ENCODE measurements around the gene HMGCL.
"Not testable (repeated sequence)": the region's sequence is repeated elsewhere in the genome, so short reads cannot be mapped to it uniquely, and the experiment has no call there.

Gene HMGCL

DNA sequence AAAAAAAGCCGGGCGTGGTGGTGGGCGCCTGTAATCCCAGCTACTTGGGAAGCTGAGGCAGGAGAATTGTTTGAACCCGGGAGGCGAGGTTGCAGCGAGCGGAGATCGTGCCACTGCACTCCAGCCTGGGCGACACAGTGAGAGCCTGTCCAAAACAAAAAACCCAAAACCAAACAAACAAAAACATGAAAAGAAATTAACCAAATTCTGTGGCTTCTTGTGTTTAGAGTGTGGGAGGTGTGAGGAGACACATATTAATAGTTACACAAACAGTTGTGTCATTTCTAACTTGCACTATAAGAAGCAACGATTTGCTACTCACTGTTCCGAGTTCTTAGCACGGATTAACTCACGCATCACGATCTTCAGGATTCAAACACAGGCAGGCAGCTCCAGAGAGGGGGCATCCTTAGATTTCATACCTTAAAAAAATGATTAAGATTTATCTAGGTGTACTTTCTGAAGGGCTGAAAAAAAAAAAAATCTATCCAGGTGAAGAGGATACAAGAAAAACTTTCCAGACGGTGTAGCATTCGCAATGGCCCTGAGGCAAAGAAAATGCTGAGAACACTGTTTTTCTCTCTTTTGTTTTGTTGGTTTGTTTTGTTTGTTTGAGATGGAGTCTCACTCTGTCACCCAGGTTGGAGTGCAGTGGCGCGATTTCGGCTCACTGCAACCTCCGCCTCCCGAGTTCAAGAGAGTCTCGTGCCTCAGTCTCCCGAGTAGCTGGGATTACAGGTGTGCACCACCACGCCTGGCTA, 713 bp upstream of the HMGCL start:
- DNase-seq: no peak

GRCh38 chr1:23824711-23825075, 536 bp downstream of the HMGCL start:
- DNase-seq: no peak

DNA sequence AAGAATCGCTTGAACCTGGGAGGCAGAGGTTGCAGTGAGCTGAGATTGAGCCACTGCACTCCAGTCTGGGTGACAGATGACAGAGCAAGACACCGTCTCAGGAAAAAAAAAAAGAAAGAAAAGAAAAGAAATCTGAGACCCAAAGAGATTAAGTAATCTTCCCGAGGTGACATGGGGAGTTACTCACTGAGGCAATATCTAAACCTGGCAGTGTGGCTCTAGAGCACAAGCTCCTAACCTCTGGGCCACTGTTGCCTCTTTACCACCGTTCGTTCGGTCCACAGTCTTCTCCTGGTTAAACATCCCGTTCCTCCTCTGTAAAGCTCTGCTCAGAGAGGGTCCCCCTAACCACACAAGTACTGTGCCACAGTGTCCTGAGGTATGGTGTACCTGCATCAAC, 1.5 kb downstream of the HMGCL start:
- DNase-seq: no peak

DNA sequence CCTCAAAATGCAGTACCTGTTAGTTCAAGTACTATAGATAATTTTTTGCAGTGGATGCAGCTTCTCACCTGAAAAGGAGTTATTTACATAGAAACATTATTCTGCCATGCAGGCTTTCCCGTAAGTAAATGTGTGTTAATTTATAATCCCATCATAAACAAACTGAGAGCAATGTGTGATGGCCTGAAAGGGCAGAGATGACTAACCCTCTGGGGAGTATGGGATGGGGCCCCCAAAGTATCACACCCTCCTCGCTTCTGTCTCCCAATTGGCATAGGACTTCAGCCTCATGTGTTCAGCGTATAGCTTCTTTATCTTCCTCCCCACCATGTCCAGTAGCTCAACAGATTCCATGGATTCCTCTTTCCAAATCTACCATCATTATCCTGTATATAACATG, 7.6 kb downstream of the HMGCL start:
- no peak for DNase-seq

- DNase-seq: peak; percentile 48
Observed at GRCh38 chr1:23816906-23817305, 8.3 kb downstream of the HMGCL start.

GRCh38 chr1:23816361-23816760, 8.9 kb downstream of the HMGCL start:
- no peak for DNase-seq

DNA sequence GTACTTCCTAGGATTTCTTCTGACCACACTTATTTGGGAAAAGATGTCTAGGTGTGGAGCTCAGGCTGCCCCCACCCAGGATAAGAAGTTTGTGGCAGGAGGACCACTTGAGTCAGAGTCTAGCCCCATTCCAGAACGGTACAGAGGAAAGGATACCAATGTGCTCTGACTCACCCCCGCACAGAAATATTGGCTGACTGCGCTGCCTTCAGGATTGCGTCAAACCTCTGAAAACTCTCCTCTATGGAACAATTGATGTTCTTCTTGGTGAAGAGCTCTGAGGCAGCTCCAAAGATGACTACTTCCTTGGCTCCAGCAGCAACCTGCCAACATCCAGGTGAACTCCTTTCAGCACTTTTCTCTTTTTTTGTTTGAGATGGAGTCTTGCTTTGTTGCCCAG, 11.2 kb downstream of the HMGCL start:
- no peak for DNase-seq

DNA sequence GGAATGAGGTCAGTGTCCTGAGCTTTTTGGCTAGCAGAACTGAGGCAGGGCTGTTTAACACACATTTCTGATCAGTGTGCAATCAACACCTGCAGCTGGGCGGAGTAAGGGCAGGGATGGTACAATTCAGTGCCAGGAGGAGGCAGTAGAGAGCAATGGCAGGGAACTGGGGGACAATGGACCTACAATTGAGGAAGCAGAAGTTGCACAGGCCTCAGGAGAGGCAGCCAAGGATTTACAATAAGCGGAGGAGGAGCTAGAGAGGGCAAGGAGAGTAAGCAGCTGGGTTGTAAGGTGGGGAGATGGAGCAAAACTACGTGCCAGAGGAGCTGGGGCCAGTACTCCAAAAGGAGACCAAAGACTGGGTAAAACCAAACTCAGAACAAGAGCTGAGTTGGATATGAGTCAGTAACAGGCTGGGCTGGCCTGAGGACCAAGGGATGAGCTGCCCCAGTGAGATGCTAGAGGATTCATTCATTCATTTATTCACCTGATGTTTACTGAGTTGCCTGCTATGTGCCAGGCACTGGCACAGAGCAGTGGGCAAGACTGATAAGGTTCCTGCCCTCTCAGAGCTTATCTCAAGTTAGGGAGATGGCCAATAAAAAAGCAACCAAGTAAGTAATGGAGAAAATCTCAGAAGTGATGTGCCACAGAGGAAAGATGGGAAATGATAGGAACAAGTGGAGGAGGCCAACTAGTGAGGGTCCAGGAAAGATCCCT, 14.2 kb downstream of the HMGCL start:
- DNase-seq: peak; percentile 78

GRCh38 chr1:23809751-23810171, 15.5 kb downstream of the HMGCL start:
- peak; percentile 79 for DNase-seq

GRCh38 chr1:23807453-23807852, 17.8 kb downstream of the HMGCL start:
- DNase-seq: peak; percentile 67

- DNase-seq: no peak
Observed at GRCh38 chr1:23806280-23806679, 18.9 kb downstream of the HMGCL start.

DNA sequence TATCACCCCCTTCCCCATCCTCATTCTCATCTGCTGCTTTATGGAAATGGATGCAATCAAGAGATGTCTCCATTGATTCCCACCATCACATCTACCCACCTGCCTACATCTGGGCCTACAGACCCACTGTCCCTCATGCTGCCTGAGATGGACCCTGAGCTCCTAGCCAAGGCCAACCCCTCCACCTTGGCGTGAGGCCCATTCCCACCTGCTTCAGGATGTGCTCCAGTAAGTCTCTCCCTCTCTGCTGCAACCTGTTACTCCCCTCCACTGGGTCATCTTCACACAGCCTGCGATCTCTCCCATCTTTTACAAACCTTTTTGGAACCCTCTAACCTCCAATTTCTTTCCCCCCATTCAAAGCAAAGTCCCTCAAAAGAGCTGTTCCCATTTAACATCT, 20.2 kb downstream of the HMGCL start:
- DNase-seq: no peak

GRCh38 chr1:23804183-23804835, 20.9 kb downstream of the HMGCL start:
- no peak for DNase-seq

GRCh38 chr1:23803674-23804073, 21.6 kb downstream of the HMGCL start:
- no peak for DNase-seq

GRCh38 chr1:23802809-23803342, 22.4 kb downstream of the HMGCL start:
- not testable (repeated sequence) for DNase-seq

GRCh38 chr1:23801876-23802275, 23.4 kb downstream of the HMGCL start:
- DNase-seq: no peak

DNA sequence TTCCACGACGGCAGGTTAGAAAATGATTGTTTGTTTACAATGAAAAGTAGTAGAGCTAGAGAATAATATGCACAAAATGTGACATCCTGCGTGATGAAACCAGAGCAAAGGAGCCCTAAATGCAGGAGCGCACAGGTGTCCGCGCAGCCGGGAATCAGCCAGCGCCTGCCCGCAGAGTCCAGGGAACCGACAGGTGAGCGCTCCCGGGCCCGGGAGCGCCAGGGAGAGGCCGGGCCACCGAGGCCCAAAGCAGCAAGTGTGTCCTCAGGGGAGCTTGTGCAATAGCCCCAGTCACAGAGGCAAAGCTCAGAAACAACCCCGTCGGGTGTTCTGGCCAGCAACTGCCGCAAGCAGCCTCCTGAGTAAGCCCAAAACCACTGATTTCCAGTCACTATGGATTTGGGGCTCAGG, 23.9 kb downstream of the HMGCL start:
- DNase-seq: no peak

DNA sequence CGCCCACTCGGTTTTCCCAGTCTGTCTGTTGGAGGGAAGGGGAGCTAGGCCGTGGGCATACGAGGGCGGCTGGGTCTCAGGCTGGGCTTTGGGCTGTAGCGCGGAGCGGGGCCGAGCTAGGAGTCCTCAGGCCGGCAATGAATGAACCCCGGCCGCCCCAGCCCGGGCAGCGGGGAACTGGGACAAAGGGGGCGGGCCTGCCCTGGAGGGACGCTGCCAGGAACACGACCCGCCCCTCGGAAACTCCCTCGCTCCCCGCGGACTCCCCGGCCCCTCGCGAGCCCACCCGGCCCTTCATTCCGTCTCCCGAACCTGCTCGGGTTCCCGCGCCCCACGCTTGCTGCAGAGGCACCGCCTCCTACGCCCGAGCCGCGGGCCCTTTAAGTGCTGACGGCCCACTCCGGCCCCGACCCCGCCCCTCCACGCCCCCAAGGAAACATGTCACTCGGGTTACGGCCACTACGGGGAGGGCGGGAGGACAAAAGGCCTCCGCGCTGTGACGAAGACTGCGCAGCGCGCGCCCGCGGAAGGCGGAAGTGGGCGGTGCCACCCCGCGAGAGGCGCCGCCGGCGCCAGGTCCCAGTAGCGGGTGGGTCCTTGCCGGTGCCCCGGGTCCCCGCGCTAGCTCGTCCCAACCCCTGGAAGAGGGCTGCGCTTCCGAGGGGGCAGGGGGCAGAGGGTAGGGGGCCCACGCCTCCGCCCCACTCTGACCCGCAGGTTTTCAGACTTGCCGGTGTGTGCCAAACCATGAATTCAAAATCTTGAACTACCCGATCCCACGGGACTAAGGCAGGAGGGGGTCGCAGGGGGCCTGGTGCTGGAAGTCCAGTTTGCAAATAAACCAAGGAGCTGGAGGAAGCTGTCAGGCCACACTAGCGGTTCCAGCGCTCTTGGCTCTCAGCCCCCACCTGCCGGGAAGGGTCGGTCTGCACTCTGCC, 24.6 kb downstream of the HMGCL start, which contains the start of gene GALE:
Gene GALE (minus strand): TSS at position 355 of the 938 bp plus-strand sequence. CDS start 1,747 bp downstream, outside the sequence.
- DNase-seq: peak; percentile 91

DNA sequence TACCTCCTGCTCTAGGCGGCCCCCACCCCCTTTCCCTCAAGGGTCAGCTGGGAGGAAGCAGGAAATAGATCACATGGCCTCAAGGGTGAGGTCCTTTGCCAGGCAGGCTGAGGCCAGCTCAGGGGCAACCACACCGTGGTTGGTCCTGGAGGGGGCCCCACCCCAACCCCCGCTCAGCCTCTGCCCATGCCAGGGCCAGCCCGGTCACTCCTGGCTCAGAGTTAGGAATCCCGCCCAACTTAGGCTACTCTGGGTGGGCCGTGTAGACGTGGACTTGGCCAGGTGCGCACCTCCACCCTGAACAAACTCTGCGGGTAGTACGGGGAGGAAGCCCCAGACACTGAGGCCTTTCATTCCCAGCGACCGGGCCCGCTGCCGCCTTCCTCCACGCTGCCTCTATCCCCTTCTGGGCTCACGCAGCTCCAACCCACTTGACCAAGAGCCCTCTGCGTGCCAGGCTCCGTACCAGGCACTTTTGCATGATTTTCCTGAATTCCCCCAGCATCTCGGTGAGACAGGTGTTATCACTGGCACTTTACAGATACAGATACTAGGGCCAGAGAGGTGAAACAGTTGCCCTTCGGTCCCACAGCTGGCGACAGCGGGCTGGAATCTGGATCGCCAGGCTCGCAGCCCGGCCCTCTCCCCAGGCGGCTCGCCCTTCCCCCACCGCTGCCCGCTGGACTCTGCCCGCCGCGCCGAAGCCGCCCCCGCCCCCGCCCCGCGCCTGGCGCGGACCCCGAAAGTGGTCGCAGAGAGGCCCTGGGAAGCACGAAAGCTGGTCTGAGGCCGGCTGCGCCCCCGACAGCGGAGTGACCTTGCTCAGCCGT, 25.4 kb downstream of the HMGCL start:
- DNase-seq: no peak

- DNase-seq: no peak
Observed at GRCh38 chr1:23799255-23799569, 26.0 kb downstream of the HMGCL start.

GRCh38 chr1:23798662-23799142, 26.5 kb downstream of the HMGCL start:
- DNase-seq: no peak

Measured in GDM1 (cell line).